ENCODE measurements around the gene SHD. TPM values are rescaled to one million over a fixed set of nuclear protein-coding genes. Genes with fewer than 3 reads are reported as not detected.

SHD gene
- total and polyA plus RNA-seq, 2 of the 4 experiments (the other 2 are of a cell fraction) = not detected

- H4K20me1 ChIP-seq (ENCODE audit: insufficient read depth, low read length) = peaks cover 6% of the 10 kb centered on the region; the same call in 1 of the 2 replicates
- no peak overlapping the region for H3K4me2 ChIP-seq (ENCODE audit: low read depth, low read length)
- dilution Hi-C loops (cut with HindIII; ENCODE audit: low sequenced_read_pairs, unreplicated experiment) = no loop called here
- H3K4me3 ChIP-seq (ENCODE audit: insufficient read depth, low read depth, low read length) = no peak overlapping the region
- intact Hi-C loops (cut with micrococcal nuclease) = no loop called here
- TF ChIP-seq USF2 (IDR thresholded peaks at IDR 0.05; ENCODE audit: low read depth, low read length) (no peak), RAD21 (IDR thresholded peaks at IDR 0.05; ENCODE audit: low read length) (no peak), CTCF (conservative IDR thresholded peaks at IDR 0.05; ENCODE audit: low read depth, low read length) (no peak), POLR2A (IDR thresholded peaks at IDR 0.05; ENCODE audit: low read depth, low read length) (no peak), RCOR1 (IDR thresholded peaks at IDR 0.05; ENCODE audit: insufficient replicate concordance, low read length) (no peak), MAZ (IDR thresholded peaks at IDR 0.05; ENCODE audit: borderline replicate concordance, low read depth, low read length) (no peak), SMC3 (IDR thresholded peaks at IDR 0.05; ENCODE audit: low read depth, low read length) (no peak), MAFK (IDR thresholded peaks at IDR 0.05; ENCODE audit: low read depth, low read length) (no peak), BHLHE40 (IDR thresholded peaks at IDR 0.05; ENCODE audit: low read depth, low read length) (no peak), RFX5 (IDR thresholded peaks at IDR 0.05; ENCODE audit: low read depth, low read length) (no peak), CEBPB (IDR thresholded peaks at IDR 0.05; ENCODE audit: low read depth, low read length) (no peak), FOS (IDR thresholded peaks at IDR 0.05; ENCODE audit: low read depth, low read length) (no peak), MXI1 (IDR thresholded peaks at IDR 0.05; ENCODE audit: borderline replicate concordance, low read depth, low read length) (no peak), NFE2L2 (IDR thresholded peaks at IDR 0.05; ENCODE audit: low read depth, low read length) (no peak), ELK1 (IDR thresholded peaks at IDR 0.05; ENCODE audit: borderline replicate concordance, low read depth, low read length) (no peak)
- H2BK120ac ChIP-seq (ENCODE audit: low read depth, low read length) = no peak overlapping the region
- DNase-seq (no peak), ATAC-seq (ENCODE audit: low read depth) (no peak)
- no peaks in the 10 kb centered on the region for H3K4me1 ChIP-seq (ENCODE audit: control insufficient read depth, insufficient read depth, low read length)
- H2BK5ac ChIP-seq (ENCODE audit: low read depth, low read length, poor library complexity, severe bottlenecking) = no peak overlapping the region
- 100% methylated on average over 2 of the region's 4 CpGs; no CpG with 5 or more reads in 1 of the 2 experiments for WGBS, 2 experiments (ENCODE audit: extremely low coverage in 2 of 2, insufficient read length in 1 of 2)
- no peak overlapping the region for H3K23ac ChIP-seq (ENCODE audit: low read depth, low read length)
- no peaks in the 10 kb centered on the region for H3K9me3 ChIP-seq (ENCODE audit: control insufficient read depth, insufficient read depth, low read length)
- no peak overlapping the region for H4K91ac ChIP-seq (ENCODE audit: insufficient read depth, low read depth, low read length)
- no peak overlapping the region for H3K14ac ChIP-seq (replicated peaks; ENCODE audit: low read depth, low read length)
- H2AFZ ChIP-seq (replicated peaks; ENCODE audit: low read length, poor library complexity) = no peak overlapping the region
- in situ Hi-C loops (cut with MboI; ENCODE audit: low sequenced_read_pairs) = loop anchor here (5.0 kb wide), 1 partner anchor 87 kb away; no protein-coding TSS in a partner anchor
- ChIA-PET CTCF (interaction anchor here (0.6 kb wide), 1 partner anchor 132 kb away, joined by 3 read pairs; no protein-coding TSS in a partner anchor), POLR2A (ENCODE audit: unreplicated experiment) (interaction anchor here (0.6 kb wide), 1 partner anchor 63 kb away, joined by 3 read pairs; no protein-coding TSS in a partner anchor)
- no peak overlapping the region for H4K8ac ChIP-seq (ENCODE audit: low read depth in 2 of 2, low read length in 2 of 2)
- H3K27ac ChIP-seq (ENCODE audit: insufficient read depth, low read length) = no peak overlapping the region
- H3K18ac ChIP-seq (ENCODE audit: low read depth, low read length) = no peak overlapping the region
- no peak overlapping the region for H3K4ac ChIP-seq (ENCODE audit: low read depth, low read length)
- peaks cover 24% of the 10 kb centered on the region for H3K36me3 ChIP-seq (ENCODE audit: control insufficient read depth, insufficient read depth, low read length)
- H3K9ac ChIP-seq (ENCODE audit: low read depth, low read length) = no peak overlapping the region
- H4K5ac ChIP-seq (ENCODE audit: low read depth, low read length) = no peak overlapping the region
- H3K56ac ChIP-seq (ENCODE audit: extremely low read depth, insufficient read depth, low read length) = no peak overlapping the region
- H3K79me1 ChIP-seq (ENCODE audit: low read depth in 1 of 2, low read length in 2 of 2) = no peaks in the 10 kb centered on the region
- H2BK20ac ChIP-seq (ENCODE audit: low read depth, low read length) = no peak overlapping the region
- no peaks in the 10 kb centered on the region for H3K9me1 ChIP-seq (ENCODE audit: insufficient read depth, low read length)
- no TSS peak for BruUV-seq (replicated peaks)
- H2AK5ac ChIP-seq (ENCODE audit: low read depth, low read length) = no peak overlapping the region
- H3K27me3 ChIP-seq (ENCODE audit: control insufficient read depth, insufficient read depth, low read length) = no peaks in the 10 kb centered on the region
- H2AK9ac ChIP-seq (replicated peaks; ENCODE audit: low read depth, low read length, poor library complexity) = no peak overlapping the region
- no peak overlapping the region for H2BK15ac ChIP-seq (ENCODE audit: low read depth, low read length)
Observed at GRCh38 chr19:4264812-4265211, 14.3 kb upstream of the SHD start.
